ENCODE results near the gene KLK11.

DNA sequence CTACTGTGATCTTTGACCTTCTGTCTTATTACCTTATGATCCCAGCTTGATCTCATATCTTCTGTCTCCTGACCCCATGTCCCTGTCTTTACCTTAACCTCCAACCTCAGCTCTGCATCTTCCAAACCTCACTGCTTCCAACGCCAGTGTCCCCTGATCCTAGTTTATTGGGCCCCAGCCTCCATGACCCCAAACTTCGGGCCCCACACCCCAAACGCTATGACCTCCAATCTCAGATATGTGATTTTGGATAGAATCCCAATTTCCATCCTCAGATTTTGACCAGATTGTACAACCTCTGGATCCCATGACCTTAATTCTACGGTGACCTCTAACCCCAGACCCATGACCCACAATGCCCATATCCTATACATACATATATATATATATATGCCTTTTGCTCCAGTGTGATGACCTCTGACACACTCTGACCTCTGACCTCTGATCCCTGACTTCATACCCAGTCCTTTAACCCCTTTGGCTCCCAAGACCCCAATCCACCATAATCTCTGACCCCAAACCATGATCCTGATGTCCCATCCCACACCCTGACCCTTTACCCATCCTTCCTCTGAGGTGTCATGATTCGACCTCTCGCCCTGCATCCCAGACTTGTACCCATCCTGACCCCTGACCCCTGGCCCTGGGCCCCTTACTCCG, 4.9 kb upstream of the KLK11 start:
- TF ChIP-seq, protein P1, sequence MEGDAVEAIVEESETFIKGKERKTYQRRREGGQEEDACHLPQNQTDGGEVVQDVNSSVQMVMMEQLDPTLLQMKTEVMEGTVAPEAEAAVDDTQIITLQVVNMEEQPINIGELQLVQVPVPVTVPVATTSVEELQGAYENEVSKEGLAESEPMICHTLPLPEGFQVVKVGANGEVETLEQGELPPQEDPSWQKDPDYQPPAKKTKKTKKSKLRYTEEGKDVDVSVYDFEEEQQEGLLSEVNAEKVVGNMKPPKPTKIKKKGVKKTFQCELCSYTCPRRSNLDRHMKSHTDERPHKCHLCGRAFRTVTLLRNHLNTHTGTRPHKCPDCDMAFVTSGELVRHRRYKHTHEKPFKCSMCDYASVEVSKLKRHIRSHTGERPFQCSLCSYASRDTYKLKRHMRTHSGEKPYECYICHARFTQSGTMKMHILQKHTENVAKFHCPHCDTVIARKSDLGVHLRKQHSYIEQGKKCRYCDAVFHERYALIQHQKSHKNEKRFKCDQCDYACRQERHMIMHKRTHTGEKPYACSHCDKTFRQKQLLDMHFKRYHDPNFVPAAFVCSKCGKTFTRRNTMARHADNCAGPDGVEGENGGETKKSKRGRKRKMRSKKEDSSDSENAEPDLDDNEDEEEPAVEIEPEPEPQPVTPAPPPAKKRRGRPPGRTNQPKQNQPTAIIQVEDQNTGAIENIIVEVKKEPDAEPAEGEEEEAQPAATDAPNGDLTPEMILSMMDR (IDR thresholded peaks at IDR 0.05), result no peak
- TF ChIP-seq POLR2AphosphoS5 (IDR thresholded peaks at IDR 0.05; ENCODE audit: low read depth, low read length), result no peak
- TF ChIP-seq, protein P2, sequence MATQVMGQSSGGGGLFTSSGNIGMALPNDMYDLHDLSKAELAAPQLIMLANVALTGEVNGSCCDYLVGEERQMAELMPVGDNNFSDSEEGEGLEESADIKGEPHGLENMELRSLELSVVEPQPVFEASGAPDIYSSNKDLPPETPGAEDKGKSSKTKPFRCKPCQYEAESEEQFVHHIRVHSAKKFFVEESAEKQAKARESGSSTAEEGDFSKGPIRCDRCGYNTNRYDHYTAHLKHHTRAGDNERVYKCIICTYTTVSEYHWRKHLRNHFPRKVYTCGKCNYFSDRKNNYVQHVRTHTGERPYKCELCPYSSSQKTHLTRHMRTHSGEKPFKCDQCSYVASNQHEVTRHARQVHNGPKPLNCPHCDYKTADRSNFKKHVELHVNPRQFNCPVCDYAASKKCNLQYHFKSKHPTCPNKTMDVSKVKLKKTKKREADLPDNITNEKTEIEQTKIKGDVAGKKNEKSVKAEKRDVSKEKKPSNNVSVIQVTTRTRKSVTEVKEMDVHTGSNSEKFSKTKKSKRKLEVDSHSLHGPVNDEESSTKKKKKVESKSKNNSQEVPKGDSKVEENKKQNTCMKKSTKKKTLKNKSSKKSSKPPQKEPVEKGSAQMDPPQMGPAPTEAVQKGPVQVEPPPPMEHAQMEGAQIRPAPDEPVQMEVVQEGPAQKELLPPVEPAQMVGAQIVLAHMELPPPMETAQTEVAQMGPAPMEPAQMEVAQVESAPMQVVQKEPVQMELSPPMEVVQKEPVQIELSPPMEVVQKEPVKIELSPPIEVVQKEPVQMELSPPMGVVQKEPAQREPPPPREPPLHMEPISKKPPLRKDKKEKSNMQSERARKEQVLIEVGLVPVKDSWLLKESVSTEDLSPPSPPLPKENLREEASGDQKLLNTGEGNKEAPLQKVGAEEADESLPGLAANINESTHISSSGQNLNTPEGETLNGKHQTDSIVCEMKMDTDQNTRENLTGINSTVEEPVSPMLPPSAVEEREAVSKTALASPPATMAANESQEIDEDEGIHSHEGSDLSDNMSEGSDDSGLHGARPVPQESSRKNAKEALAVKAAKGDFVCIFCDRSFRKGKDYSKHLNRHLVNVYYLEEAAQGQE (IDR thresholded peaks at IDR 0.05; ENCODE audit: insufficient read depth in 1 of 2, low read depth in 2 of 2, low read length in 1 of 2), result no peak
- TF ChIP-seq SIN3A (IDR thresholded peaks at IDR 0.05; ENCODE audit: borderline replicate concordance, insufficient read depth, low read depth, low read length), result no peak
- TF ChIP-seq TCF7L2 (IDR thresholded peaks at IDR 0.05; ENCODE audit: low read depth, low read length), result no peak

Data from Panc1 (cell line).